Breast epithelium (tissue), 3 donors: Measurements from ENCODE around the gene DNAL1.

Experiments used
- POLR2A ChIP-seq: fragments of 450-650 bp; IDR thresholded peaks from one replicate; pipeline ENCODE4 v1.6.1; 2016; ENCODE audit warnings: antibody characterized with exemption, mild to moderate bottlenecking, moderate library complexity
- TF ChIP-seq, protein P1 (sequence below), 3 donors: fragments of 450-650 bp; IDR thresholded peaks; one replicate each; pipeline ENCODE4 v1.5.1; 2016 to 2017; ENCODE audit warnings: antibody characterized with exemption in 3 of 3, mild to moderate bottlenecking in 3 of 3, moderate library complexity in 3 of 3

DNA sequence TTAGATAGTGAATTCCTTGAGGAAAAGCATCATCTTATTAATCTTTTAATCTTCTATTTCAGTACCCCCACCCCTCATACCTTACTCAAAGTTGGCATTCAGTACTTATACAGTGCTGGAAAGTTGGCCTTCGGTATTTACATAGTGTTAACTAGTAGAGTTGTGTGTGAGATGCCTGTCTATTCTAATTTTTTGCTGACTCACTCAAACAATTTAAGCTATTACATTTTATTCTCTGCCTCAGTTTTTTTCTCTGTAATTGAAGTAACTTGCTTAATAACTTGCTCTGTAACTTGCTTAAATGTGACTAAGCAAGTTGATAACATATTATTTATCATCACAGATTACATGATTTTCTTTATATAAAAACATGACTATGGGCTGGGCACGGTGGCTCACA, 20.3 kb downstream of the DNAL1 start:
- TF ChIP-seq, protein P1, sequence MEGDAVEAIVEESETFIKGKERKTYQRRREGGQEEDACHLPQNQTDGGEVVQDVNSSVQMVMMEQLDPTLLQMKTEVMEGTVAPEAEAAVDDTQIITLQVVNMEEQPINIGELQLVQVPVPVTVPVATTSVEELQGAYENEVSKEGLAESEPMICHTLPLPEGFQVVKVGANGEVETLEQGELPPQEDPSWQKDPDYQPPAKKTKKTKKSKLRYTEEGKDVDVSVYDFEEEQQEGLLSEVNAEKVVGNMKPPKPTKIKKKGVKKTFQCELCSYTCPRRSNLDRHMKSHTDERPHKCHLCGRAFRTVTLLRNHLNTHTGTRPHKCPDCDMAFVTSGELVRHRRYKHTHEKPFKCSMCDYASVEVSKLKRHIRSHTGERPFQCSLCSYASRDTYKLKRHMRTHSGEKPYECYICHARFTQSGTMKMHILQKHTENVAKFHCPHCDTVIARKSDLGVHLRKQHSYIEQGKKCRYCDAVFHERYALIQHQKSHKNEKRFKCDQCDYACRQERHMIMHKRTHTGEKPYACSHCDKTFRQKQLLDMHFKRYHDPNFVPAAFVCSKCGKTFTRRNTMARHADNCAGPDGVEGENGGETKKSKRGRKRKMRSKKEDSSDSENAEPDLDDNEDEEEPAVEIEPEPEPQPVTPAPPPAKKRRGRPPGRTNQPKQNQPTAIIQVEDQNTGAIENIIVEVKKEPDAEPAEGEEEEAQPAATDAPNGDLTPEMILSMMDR (IDR thresholded peaks at IDR 0.05): no peak
- no peak for TF ChIP-seq POLR2A
